NCI-H510A treated with DMSO at 0.1 percent for 48 hours (cell line): ENCODE results near the gene MSI2.

Experiments
- DNase-seq: peaks from one replicate; lab custom pipeline; 2025; lab: John Stamatoyannopoulos, UW

Gene MSI2

GRCh38 chr17:57718878-57719277 is 462.6 kb downstream of the MSI2 start:
- DNase-seq = no peak

- DNase-seq = no peak
Observed at GRCh38 chr17:57720386-57721035, 464.2 kb downstream of the MSI2 start.

- DNase-seq = peak; percentile 39
Observed at GRCh38 chr17:57721967-57722703, 465.8 kb downstream of the MSI2 start.

GRCh38 chr17:57722704-57723043 is 466.4 kb downstream of the MSI2 start:
- no peak for DNase-seq

- no peak for DNase-seq
Observed at GRCh38 chr17:57723427-57724025, 467.2 kb downstream of the MSI2 start.

GRCh38 chr17:57724026-57724728 is 467.9 kb downstream of the MSI2 start:
- DNase-seq = no peak

- no peak for DNase-seq
Observed at GRCh38 chr17:57724729-57725125, 468.4 kb downstream of the MSI2 start.

- DNase-seq = no peak
Observed at GRCh38 chr17:57726213-57726790, 470.0 kb downstream of the MSI2 start.

GRCh38 chr17:57726838-57727237 is 470.5 kb downstream of the MSI2 start:
- no peak for DNase-seq

GRCh38 chr17:57727630-57728175 is 471.4 kb downstream of the MSI2 start:
- no peak for DNase-seq

GRCh38 chr17:57730026-57730701 is 473.8 kb downstream of the MSI2 start:
- DNase-seq = no peak

- DNase-seq = peak; percentile 75
Observed at GRCh38 chr17:57732062-57732461, 475.7 kb downstream of the MSI2 start.

GRCh38 chr17:57733085-57733484 is 476.8 kb downstream of the MSI2 start:
- no peak for DNase-seq
